Neural progenitor cell (in vitro differentiated cells): Measurements from ENCODE around the gene P4HA2. TPM values are rescaled to one million over a fixed set of nuclear protein-coding genes. Genes with fewer than 3 reads are reported as not detected.
A peak's percentile ranks its signal among the peaks of the same experiment; 100 is the strongest.

ENCODE experiments used
- DNase-seq: peaks from one replicate; pipeline ENCODE4 v3.0.0-alpha.2; 2016; ENCODE audit warnings: low spot score
- H2AFZ ChIP-seq: fragments of 200-600 bp; sonication (generic); replicated peaks from 2 replicates; pipeline ENCODE4 v1.6.1; 2016; ENCODE audit warnings: antibody characterized with exemption
- H3F3A ChIP-seq: fragments of 200-600 bp; sonication (generic); 2 replicates; pipeline ENCODE4 v1.6.1; 2016; ENCODE audit warnings: antibody characterized with exemption, low read depth
- H3K27ac ChIP-seq: fragments of 200-600 bp; sonication (generic); 2 replicates; pipeline ENCODE4 v1.5.1; 2016; ENCODE audit warnings: mild to moderate bottlenecking
- H3K27me3 ChIP-seq: fragments of 200-600 bp; sonication (generic); 2 replicates; pipeline ENCODE4 v1.6.1; 2016; ENCODE audit warnings: mild to moderate bottlenecking, moderate library complexity
- H3K36me3 ChIP-seq: fragments of 200-600 bp; sonication (generic); 2 replicates; pipeline ENCODE4 v1.5.1; 2016
- H3K4me1 ChIP-seq: fragments of 200-600 bp; sonication (generic); 2 replicates; pipeline ENCODE4 v1.6.1; 2016; ENCODE audit warnings: mixed run types
- H3K4me2 ChIP-seq: fragments of 200-600 bp; sonication (generic); 2 replicates; pipeline ENCODE4 v1.6.1; 2016
- H3K4me3 ChIP-seq: fragments of 200-600 bp; sonication (generic); 2 replicates; pipeline ENCODE4 v1.5.1; 2016
- H3K79me2 ChIP-seq: fragments of 200-600 bp; sonication (generic); 2 replicates; pipeline ENCODE4 v1.6.1; 2016; ENCODE audit warnings: low read depth
- H3K9ac ChIP-seq: fragments of 200-600 bp; sonication (generic); 2 replicates; pipeline ENCODE4 v1.6.1; 2016
- H3K9me3 ChIP-seq: fragments of 200-600 bp; sonication (generic); 2 replicates; pipeline ENCODE4 v1.5.1; 2016; ENCODE audit warnings: low read depth
- H4K20me1 ChIP-seq: fragments of 200-600 bp; sonication (generic); 2 replicates; pipeline ENCODE4 v1.6.1; 2016; ENCODE audit warnings: low read depth
- H3K27ac Mint-ChIP-seq: 3 replicates; pipeline ENCODE4 v1.8.0; 2021; ENCODE audit warnings: mixed read lengths
- H3K27me3 Mint-ChIP-seq: 2 replicates; pipeline ENCODE4 v1.8.0; 2022; ENCODE audit warnings: low read depth, mild to moderate bottlenecking, inconsistent platforms, moderate library complexity, mixed read lengths; ENCODE audit not compliant: insufficient read depth
- H3K36me3 Mint-ChIP-seq: 3 replicates; pipeline ENCODE4 v1.8.0; 2021; ENCODE audit warnings: mixed read lengths
- H3K4me1 Mint-ChIP-seq: 3 replicates; pipeline ENCODE4 v1.8.0; 2021; ENCODE audit warnings: mixed read lengths
- H3K4me3 Mint-ChIP-seq: 3 replicates; pipeline ENCODE4 v1.8.0; 2021; ENCODE audit warnings: mild to moderate bottlenecking, moderate library complexity, mixed read lengths
- H3K9me3 Mint-ChIP-seq: 3 replicates; pipeline ENCODE4 v1.8.0; 2020; ENCODE audit warnings: mixed read lengths
- EZH2 ChIP-seq: fragments of 200-600 bp; sonication (generic); IDR thresholded peaks from 2 replicates; pipeline ENCODE4 v1.6.1; 2017; ENCODE audit warnings: antibody characterized with exemption, mild to moderate bottlenecking, moderate library complexity
- EZH2phosphoT487 ChIP-seq: fragments of 200-600 bp; sonication (generic); IDR thresholded peaks from 2 replicates; pipeline ENCODE4 v1.6.1; 2017; ENCODE audit warnings: antibody characterized with exemption
- total RNA-seq: library from RNA; depleted of rRNA; stranded (reverse); fragments of >200 nt; gene quantifications from 2 replicates; pipeline ENCODE4 v1.2.3, GENCODE V29; 2015; ENCODE audit warnings: low replicate concordance
- TF ChIP-seq, protein P1 (sequence below): fragments of 200-600 bp; sonication (generic); IDR thresholded peaks from 2 replicates; pipeline ENCODE4 v1.5.1; 2017; ENCODE audit warnings: antibody characterized with exemption, mild to moderate bottlenecking

The P4HA2 gene
- total RNA-seq, 1 donor from 2014 or later: 15.9 TPM

DNA sequence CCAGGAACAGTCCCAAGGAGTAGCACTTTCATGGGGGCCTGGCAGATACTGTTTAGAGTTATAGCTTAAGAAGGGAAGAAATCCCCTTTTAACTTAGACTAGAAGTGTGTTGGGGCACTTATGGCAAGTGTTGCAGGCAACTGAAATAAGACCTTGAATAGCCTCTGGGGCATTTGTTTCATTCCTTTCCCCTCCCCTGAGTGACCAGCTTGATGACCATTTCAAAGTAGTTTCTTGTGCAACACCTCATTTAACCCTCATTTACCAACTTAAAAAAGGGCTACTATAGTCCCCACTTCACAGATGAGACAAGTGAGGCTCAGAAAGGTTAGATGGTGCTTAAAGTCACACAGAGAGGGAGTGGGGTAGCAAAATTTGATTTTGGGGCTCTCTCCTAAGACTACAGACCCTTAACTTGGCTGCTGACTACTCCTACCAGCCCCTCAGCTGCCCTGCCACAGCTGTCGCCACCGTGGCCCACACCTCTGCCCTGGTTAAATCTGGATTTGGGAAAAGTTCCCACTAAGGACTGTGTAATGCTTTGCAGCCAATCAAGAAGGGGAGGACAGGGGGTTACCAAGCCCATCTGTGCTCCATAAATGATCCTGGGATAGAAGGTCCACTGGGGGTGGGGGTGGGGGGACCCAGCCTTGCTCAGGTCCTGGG is 35.4 kb upstream of the P4HA2 start:
- Mint-ChIP-seq H3K27me3 (peaks cover 4% of the 10 kb centered on the region), H3K27ac (no peak overlapping the region), H3K4me3 (no peak overlapping the region), H3K9me3 (no peaks in the 10 kb centered on the region), H3K4me1 (peaks cover 48% of the 10 kb centered on the region), H3K36me3 (peaks cover 12% of the 10 kb centered on the region)
- Histone ChIP-seq H3F3A (no peaks in the 10 kb centered on the region), H3K4me1 (peaks cover 3% of the 10 kb centered on the region), H3K9me3 (no peaks in the 10 kb centered on the region), H3K27ac (no peak overlapping the region), H3K9ac (no peak overlapping the region), H3K4me2 (no peak overlapping the region), H3K36me3 (no peaks in the 10 kb centered on the region), H2AFZ (no peak overlapping the region), H3K79me2 (no peaks in the 10 kb centered on the region), H3K27me3 (peaks cover 4% of the 10 kb centered on the region), H4K20me1 (no peaks in the 10 kb centered on the region), H3K4me3 (no peak overlapping the region)
- DNase-seq: no peak
- no peak for TF ChIP-seq EZH2
- TF ChIP-seq, protein P1, sequence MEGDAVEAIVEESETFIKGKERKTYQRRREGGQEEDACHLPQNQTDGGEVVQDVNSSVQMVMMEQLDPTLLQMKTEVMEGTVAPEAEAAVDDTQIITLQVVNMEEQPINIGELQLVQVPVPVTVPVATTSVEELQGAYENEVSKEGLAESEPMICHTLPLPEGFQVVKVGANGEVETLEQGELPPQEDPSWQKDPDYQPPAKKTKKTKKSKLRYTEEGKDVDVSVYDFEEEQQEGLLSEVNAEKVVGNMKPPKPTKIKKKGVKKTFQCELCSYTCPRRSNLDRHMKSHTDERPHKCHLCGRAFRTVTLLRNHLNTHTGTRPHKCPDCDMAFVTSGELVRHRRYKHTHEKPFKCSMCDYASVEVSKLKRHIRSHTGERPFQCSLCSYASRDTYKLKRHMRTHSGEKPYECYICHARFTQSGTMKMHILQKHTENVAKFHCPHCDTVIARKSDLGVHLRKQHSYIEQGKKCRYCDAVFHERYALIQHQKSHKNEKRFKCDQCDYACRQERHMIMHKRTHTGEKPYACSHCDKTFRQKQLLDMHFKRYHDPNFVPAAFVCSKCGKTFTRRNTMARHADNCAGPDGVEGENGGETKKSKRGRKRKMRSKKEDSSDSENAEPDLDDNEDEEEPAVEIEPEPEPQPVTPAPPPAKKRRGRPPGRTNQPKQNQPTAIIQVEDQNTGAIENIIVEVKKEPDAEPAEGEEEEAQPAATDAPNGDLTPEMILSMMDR: no peak
- no peak for TF ChIP-seq EZH2phosphoT487

DNA sequence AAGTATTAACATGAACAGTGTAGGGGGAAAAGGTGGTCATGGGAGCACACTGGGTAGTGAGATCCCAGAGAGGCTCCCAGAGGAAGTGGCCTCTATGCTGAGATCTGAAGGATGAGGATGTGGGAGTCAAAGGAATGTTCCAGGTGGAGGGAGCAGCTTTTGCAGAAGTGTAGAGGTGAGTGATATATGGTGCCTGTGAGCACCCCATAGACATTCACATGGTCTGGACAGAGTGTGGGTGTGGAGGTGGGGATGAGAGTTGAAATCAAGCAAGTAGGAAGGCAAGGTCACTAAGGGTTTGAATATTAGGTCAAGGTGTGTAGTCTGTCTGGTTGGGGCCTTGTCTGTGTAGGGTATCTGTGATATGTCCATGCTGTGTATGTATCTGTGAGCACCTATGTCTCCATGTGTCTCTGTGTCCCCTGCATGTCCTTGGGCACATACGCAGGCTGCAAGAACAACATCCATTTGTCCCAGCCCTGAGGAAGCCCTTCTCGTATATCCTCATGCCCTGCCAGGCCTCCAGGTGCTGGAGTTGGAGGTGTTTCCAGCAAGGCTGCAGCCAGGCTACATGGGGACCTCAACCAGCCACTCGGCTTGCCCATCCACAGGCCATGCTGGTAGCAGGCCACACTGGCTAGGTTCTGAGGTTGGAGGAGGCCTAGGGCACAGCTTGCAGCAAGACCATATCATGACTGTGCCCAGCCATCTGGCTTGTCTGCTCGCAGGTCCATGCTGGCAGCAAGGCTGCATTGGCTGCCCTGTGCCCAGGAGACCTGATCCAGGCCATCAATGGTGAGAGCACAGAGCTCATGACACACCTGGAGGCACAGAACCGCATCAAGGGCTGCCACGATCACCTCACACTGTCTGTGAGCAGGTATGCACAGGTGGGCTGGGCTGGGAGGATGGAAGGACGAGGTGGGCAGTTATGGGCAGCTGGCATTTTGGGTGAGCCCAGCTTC is 34.5 kb upstream of the P4HA2 start:
- Mint-ChIP-seq H3K27me3 (peaks cover 4% of the 10 kb centered on the region), H3K4me3 (no peak overlapping the region), H3K27ac (no peak overlapping the region), H3K4me1 (peaks cover 45% of the 10 kb centered on the region), H3K9me3 (no peaks in the 10 kb centered on the region), H3K36me3 (peaks cover 12% of the 10 kb centered on the region)
- H3K4me2 ChIP-seq: no peak overlapping the region
- no peaks in the 10 kb centered on the region for H3K79me2 ChIP-seq
- no peak overlapping the region for H3K9ac ChIP-seq
- H3K4me1 ChIP-seq: peaks cover 7% of the 10 kb centered on the region
- TF ChIP-seq EZH2 (no peak), EZH2phosphoT487 (no peak)
- TF ChIP-seq, protein P1: no peak
- H2AFZ ChIP-seq: no peak overlapping the region
- H3K9me3 ChIP-seq: no peaks in the 10 kb centered on the region
- DNase-seq: no peak
- H3K27ac ChIP-seq: no peak overlapping the region
- no peak overlapping the region for H3K4me3 ChIP-seq
- no peaks in the 10 kb centered on the region for H4K20me1 ChIP-seq
- H3K36me3 ChIP-seq: no peaks in the 10 kb centered on the region
- peaks cover 11% of the 10 kb centered on the region for H3K27me3 ChIP-seq
- H3F3A ChIP-seq: no peaks in the 10 kb centered on the region

DNA sequence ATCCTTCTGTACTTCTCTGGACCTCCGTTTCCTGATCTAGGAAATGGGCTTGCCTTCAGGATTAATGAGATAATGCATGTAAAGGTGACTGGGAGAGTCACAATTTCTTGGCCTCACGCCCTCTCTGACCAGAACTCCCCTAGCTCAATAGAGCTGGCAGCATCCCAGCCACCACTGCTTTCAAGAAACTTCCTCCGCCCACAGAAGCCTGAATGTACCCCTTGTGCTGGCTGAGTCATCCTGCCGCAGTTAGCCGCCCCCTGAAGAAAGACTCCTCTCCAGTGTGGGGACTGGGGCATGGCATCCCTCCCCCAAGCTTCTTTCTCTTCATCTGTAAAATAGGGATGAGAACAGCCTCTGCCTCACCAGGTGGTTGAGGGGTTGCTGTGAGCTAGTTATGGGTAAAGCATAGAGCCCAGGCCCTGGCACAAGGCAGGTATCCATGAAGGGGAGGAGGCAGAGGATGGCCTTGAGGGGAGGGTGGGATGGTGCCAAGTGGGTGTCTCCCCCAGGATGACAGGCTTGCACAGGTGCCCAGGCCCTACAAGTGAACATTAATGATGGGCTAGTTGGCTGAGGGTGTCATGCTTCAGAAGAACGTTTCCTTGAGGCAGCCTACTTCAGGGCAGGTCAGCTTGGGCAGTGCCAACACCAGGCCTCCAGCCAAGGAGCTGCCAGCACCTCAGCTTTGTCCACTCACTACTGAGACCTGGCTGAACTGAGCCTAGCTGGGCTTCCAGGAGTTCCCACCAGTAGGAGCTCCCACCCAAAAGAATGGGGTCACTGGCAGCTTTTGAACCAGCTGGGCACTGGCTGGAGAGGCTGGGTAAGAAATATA is 33.3 kb upstream of the P4HA2 start:
- Histone ChIP-seq H3K27me3 (peaks cover 19% of the 10 kb centered on the region), H3F3A (no peaks in the 10 kb centered on the region), H3K4me1 (peaks cover 13% of the 10 kb centered on the region), H3K36me3 (no peaks in the 10 kb centered on the region), H3K4me2 (no peak overlapping the region), H3K9ac (no peak overlapping the region), H2AFZ (no peak overlapping the region), H4K20me1 (no peaks in the 10 kb centered on the region), H3K4me3 (no peak overlapping the region), H3K27ac (no peak overlapping the region), H3K79me2 (no peaks in the 10 kb centered on the region), H3K9me3 (no peaks in the 10 kb centered on the region)
- Mint-ChIP-seq H3K4me1 (peaks cover 47% of the 10 kb centered on the region), H3K36me3 (peaks cover 10% of the 10 kb centered on the region), H3K27me3 (peaks cover 8% of the 10 kb centered on the region), H3K9me3 (no peaks in the 10 kb centered on the region), H3K27ac (no peak overlapping the region), H3K4me3 (peak overlapping the region; percentile 45)
- TF ChIP-seq, protein P1: no peak
- no peak for TF ChIP-seq EZH2
- TF ChIP-seq EZH2phosphoT487: no peak
- no peak for DNase-seq
